Measurements from ENCODE around the gene GNG10.
A peak's percentile ranks its signal among the peaks of the same experiment; 100 is the strongest.

The GNG10 gene

DNA sequence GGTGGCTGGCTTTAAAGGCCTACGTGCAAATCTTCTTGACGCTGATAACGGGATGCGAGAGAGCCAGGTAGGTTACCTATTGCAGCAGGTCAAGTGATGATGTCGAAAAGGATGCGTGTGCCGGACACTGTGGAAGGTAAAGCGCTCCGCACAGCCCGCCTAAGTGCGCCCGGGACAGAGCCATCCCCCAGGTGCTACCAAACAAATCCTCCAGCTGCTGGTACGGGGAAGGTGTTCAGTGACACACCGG lies 30.5 kb upstream of the GNG10 start:
- H3K4me1 ChIP-seq (ENCODE audit: control insufficient read depth in 1 of 2, insufficient read depth in 2 of 2, low read length in 2 of 2), result peaks cover 41 to 42% of the 10 kb centered on the region in 2 donors
- H3K9ac ChIP-seq (ENCODE audit: low read depth in 1 of 2, low read length in 2 of 2), result peak overlapping the region; percentile 30 to 84
- H3K9me3 ChIP-seq (ENCODE audit: control insufficient read depth in 1 of 2, low read length in 2 of 2), result no peaks in the 10 kb centered on the region
- H3K27me3 ChIP-seq (ENCODE audit: control insufficient read depth in 1 of 2, insufficient read depth in 2 of 2, low read length in 2 of 2), result no peaks in the 10 kb centered on the region
- no peaks in the 10 kb centered on the region for H3K36me3 ChIP-seq (ENCODE audit: control insufficient read depth in 1 of 2, insufficient read depth in 2 of 2, low read length in 2 of 2)
- H3K27ac ChIP-seq (ENCODE audit: low read depth, low read length), result no peak overlapping the region
- peak overlapping the region; percentile 93 to 94 for H3K4me3 ChIP-seq (ENCODE audit: low read depth in 1 of 2, low read length in 2 of 2)

DNA sequence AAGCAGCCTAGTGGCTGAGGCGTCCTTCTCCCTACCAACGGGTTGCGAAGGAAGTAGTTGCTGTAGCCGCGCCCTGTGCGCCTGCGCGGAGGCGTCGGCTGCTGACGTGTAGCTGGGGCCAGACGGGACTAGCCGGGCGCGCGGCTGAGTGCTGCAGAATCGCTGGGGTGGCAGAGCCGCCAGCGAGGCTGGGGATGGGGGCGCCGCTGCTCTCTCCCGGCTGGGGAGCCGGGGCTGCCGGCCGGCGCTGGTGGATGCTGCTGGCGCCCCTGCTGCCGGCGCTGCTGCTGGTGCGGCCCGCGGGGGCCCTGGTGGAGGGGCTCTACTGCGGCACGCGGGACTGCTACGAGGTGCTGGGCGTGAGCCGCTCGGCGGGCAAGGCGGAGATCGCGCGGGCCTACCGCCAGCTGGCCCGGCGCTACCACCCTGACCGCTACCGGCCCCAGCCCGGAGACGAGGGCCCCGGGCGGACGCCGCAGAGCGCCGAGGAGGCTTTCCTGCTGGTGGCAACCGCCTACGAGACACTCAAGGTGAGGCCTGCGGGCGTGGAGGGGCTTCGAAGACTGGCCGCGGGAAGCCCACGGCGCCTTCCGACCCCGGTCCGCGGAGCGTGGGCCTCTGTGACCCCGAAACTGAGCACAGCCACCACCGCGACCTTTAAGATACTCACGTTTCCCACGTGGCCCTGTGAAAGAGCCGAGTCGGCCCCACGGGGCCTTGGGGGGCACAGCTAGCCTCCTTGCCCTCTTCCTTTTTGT lies 30.0 kb upstream of the GNG10 start, which contains the start of gene DNAJC25:
Gene DNAJC25 (plus strand): TSS at position 121 of the 758 bp plus-strand sequence. CDS start 74 bp downstream, at position 195.
- Histone ChIP-seq H3K4me3 (ENCODE audit: low read depth in 1 of 2, low read length in 2 of 2) (peak within 1 kb of the TSS; percentile 93 to 94), H3K36me3 (ENCODE audit: control insufficient read depth in 1 of 2, insufficient read depth in 2 of 2, low read length in 2 of 2) (no peaks in the 10 kb centered on the region), H3K9me3 (ENCODE audit: control insufficient read depth in 1 of 2, low read length in 2 of 2) (no peaks in the 10 kb centered on the region), H3K27me3 (ENCODE audit: control insufficient read depth in 1 of 2, insufficient read depth in 2 of 2, low read length in 2 of 2) (no peaks in the 10 kb centered on the region), H3K27ac (ENCODE audit: low read depth, low read length) (peak within 1 kb of the TSS; percentile 83), H3K4me1 (ENCODE audit: control insufficient read depth in 1 of 2, insufficient read depth in 2 of 2, low read length in 2 of 2) (peaks cover 41 to 45% of the 10 kb centered on the region in 2 donors), H3K9ac (ENCODE audit: low read depth in 1 of 2, low read length in 2 of 2) (peak within 1 kb of the TSS; percentile 88 to 94)

- H3K9me3 ChIP-seq (ENCODE audit: control insufficient read depth in 1 of 2, low read length in 2 of 2), result no peaks in the 10 kb centered on the region
- peak overlapping the region; percentile 93 to 94 for H3K4me3 ChIP-seq (ENCODE audit: low read depth in 1 of 2, low read length in 2 of 2)
- peak overlapping the region; percentile 88 to 94 for H3K9ac ChIP-seq (ENCODE audit: low read depth in 1 of 2, low read length in 2 of 2)
- H3K4me1 ChIP-seq (ENCODE audit: control insufficient read depth in 1 of 2, insufficient read depth in 2 of 2, low read length in 2 of 2), result peaks cover 37 to 40% of the 10 kb centered on the region in 2 donors
- no peak overlapping the region for H3K27ac ChIP-seq (ENCODE audit: low read depth, low read length)
- H3K27me3 ChIP-seq (ENCODE audit: control insufficient read depth in 1 of 2, insufficient read depth in 2 of 2, low read length in 2 of 2), result no peaks in the 10 kb centered on the region
- H3K36me3 ChIP-seq (ENCODE audit: control insufficient read depth in 1 of 2, insufficient read depth in 2 of 2, low read length in 2 of 2), result no peaks in the 10 kb centered on the region
Measured at GRCh38 chr9:111632060-111632459, 29.3 kb upstream of the GNG10 start.

DNA sequence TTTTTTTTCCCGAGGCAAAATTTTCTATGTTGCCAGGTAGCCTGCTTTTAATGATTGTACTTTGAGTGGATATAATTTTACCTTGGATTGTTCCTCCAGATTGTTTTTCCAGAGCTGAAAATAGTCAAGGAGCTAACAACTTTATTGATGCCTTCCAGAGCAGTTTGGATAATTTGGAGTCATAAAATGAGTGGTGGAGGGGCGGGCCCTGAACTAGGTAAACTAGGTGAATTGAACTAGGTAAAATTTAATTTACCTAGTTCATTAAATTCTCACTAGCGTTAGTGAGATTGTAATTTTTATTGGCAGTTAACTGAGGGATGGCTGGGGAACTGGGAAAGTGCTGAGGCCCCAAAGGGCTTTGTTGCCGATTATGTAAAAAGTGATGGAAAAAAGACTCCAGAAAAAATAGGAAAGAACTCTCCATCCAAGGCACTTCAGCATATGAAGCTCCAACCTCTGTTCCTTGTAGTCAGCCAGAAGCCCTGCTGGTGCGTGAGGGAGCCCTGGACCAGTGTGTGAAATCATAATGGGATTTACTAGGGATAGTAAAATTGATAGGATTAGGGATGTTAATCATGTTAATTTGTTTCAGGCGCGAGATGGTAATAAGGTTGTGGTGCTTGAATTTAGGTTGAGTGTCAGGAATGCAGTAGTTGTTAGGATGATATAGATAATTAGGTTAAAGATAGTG lies 28.6 kb upstream of the GNG10 start:
- no peaks in the 10 kb centered on the region for H3K36me3 ChIP-seq (ENCODE audit: control insufficient read depth in 1 of 2, insufficient read depth in 2 of 2, low read length in 2 of 2)
- no peaks in the 10 kb centered on the region for H3K9me3 ChIP-seq (ENCODE audit: control insufficient read depth in 1 of 2, low read length in 2 of 2)
- peak overlapping the region; percentile 93 to 94 for H3K4me3 ChIP-seq (ENCODE audit: low read depth in 1 of 2, low read length in 2 of 2)
- peak overlapping the region; percentile 26 to 94 for H3K9ac ChIP-seq (ENCODE audit: low read depth in 1 of 2, low read length in 2 of 2)
- H3K27me3 ChIP-seq (ENCODE audit: control insufficient read depth in 1 of 2, insufficient read depth in 2 of 2, low read length in 2 of 2), result no peaks in the 10 kb centered on the region
- H3K4me1 ChIP-seq (ENCODE audit: control insufficient read depth in 1 of 2, insufficient read depth in 2 of 2, low read length in 2 of 2), result peaks cover 40 to 45% of the 10 kb centered on the region in 2 donors
- no peak overlapping the region for H3K27ac ChIP-seq (ENCODE audit: low read depth, low read length)

- Histone ChIP-seq H3K4me3 (ENCODE audit: low read depth in 1 of 2, low read length in 2 of 2) (peak overlapping the region in 1 of 2 donors; percentile 93), H3K9ac (ENCODE audit: low read depth in 1 of 2, low read length in 2 of 2) (no peak overlapping the region), H3K27me3 (ENCODE audit: control insufficient read depth in 1 of 2, insufficient read depth in 2 of 2, low read length in 2 of 2) (no peaks in the 10 kb centered on the region), H3K36me3 (ENCODE audit: control insufficient read depth in 1 of 2, insufficient read depth in 2 of 2, low read length in 2 of 2) (no peaks in the 10 kb centered on the region), H3K4me1 (ENCODE audit: control insufficient read depth in 1 of 2, insufficient read depth in 2 of 2, low read length in 2 of 2) (peaks cover 38 to 49% of the 10 kb centered on the region in 2 donors), H3K9me3 (ENCODE audit: control insufficient read depth in 1 of 2, low read length in 2 of 2) (no peaks in the 10 kb centered on the region), H3K27ac (ENCODE audit: low read depth, low read length) (no peak overlapping the region)
Measured at GRCh38 chr9:111633389-111633736, 28.0 kb upstream of the GNG10 start.

DNA sequence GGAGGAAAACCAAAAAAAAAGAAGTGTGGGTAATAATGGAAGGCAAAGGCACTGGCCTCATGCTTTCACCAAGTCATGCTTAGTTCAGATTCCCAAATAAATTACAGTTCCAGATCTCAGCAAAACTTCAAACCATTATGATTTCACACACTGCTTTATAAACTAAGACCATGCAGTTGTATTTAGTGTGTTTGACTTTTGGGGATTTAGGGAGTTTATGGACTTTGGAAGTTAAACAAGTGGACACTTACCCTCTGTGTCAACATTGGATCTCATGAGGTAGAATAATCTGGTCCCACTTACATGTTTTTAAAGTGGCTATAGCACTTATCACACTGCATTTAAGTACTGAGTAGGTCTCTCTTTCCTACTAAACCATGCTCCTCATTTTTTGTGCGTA lies 26.5 kb upstream of the GNG10 start:
- Histone ChIP-seq H3K4me1 (ENCODE audit: control insufficient read depth in 1 of 2, insufficient read depth in 2 of 2, low read length in 2 of 2) (peaks cover 38 to 49% of the 10 kb centered on the region in 2 donors), H3K27ac (ENCODE audit: low read depth, low read length) (no peak overlapping the region), H3K27me3 (ENCODE audit: control insufficient read depth in 1 of 2, insufficient read depth in 2 of 2, low read length in 2 of 2) (no peaks in the 10 kb centered on the region), H3K4me3 (ENCODE audit: low read depth in 1 of 2, low read length in 2 of 2) (no peak overlapping the region), H3K9ac (ENCODE audit: low read depth in 1 of 2, low read length in 2 of 2) (no peak overlapping the region), H3K36me3 (ENCODE audit: control insufficient read depth in 1 of 2, insufficient read depth in 2 of 2, low read length in 2 of 2) (no peaks in the 10 kb centered on the region), H3K9me3 (ENCODE audit: control insufficient read depth in 1 of 2, low read length in 2 of 2) (no peaks in the 10 kb centered on the region)

- Histone ChIP-seq H3K36me3 (ENCODE audit: control insufficient read depth in 1 of 2, insufficient read depth in 2 of 2, low read length in 2 of 2) (no peaks in the 10 kb centered on the region), H3K4me1 (ENCODE audit: control insufficient read depth in 1 of 2, insufficient read depth in 2 of 2, low read length in 2 of 2) (peaks cover 23 to 45% of the 10 kb centered on the region in 2 donors), H3K27ac (ENCODE audit: low read depth, low read length) (no peak overlapping the region), H3K9ac (ENCODE audit: low read depth in 1 of 2, low read length in 2 of 2) (no peak overlapping the region), H3K4me3 (ENCODE audit: low read depth in 1 of 2, low read length in 2 of 2) (no peak overlapping the region), H3K9me3 (ENCODE audit: control insufficient read depth in 1 of 2, low read length in 2 of 2) (no peaks in the 10 kb centered on the region), H3K27me3 (ENCODE audit: control insufficient read depth in 1 of 2, insufficient read depth in 2 of 2, low read length in 2 of 2) (no peaks in the 10 kb centered on the region)
Measured at GRCh38 chr9:111637421-111637950, 23.9 kb upstream of the GNG10 start.

DNA sequence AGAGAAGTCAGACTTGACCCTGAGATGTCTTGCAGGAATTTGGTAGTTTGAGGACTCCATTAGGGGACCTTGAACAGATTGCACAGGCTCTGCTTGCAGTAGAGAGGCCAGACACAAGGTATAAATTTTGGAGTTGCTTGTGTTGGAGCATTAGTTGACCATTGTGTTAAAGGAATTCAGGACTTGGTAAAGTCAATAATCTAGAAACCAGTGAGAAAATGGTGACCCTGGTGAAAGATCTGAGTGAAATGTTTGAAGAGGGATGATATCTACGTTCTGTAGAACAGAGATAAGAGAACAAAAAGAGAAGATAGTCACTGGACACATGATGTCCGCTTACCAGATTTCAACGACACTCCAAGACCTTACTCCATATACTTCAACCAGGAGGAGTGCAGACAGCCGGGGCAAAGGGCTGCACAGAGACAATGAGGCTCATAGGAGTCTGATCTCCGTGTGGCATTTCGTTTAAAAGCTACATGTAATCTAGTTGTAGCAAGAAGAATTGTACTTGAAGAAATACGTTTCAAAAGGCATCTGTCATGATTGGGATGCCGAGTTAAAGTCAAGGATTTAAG lies 17.1 kb upstream of the GNG10 start:
- Histone ChIP-seq H3K9ac (ENCODE audit: low read depth in 1 of 2, low read length in 2 of 2) (no peak overlapping the region), H3K27me3 (ENCODE audit: control insufficient read depth in 1 of 2, insufficient read depth in 2 of 2, low read length in 2 of 2) (no peaks in the 10 kb centered on the region), H3K36me3 (ENCODE audit: control insufficient read depth in 1 of 2, insufficient read depth in 2 of 2, low read length in 2 of 2) (peaks cover 7 to 19% of the 10 kb centered on the region in 2 donors), H3K9me3 (ENCODE audit: control insufficient read depth in 1 of 2, low read length in 2 of 2) (no peaks in the 10 kb centered on the region), H3K27ac (ENCODE audit: low read depth, low read length) (no peak overlapping the region), H3K4me1 (ENCODE audit: control insufficient read depth in 1 of 2, insufficient read depth in 2 of 2, low read length in 2 of 2) (peaks cover 0 to 4% of the 10 kb centered on the region in 2 donors), H3K4me3 (ENCODE audit: low read depth in 1 of 2, low read length in 2 of 2) (no peak overlapping the region)

- no peak overlapping the region for H3K27ac ChIP-seq (ENCODE audit: low read depth, low read length)
- H3K27me3 ChIP-seq (ENCODE audit: control insufficient read depth in 1 of 2, insufficient read depth in 2 of 2, low read length in 2 of 2), result no peaks in the 10 kb centered on the region
- no peak overlapping the region for H3K9ac ChIP-seq (ENCODE audit: low read depth in 1 of 2, low read length in 2 of 2)
- peaks cover 0 to 4% of the 10 kb centered on the region in 2 donors for H3K4me1 ChIP-seq (ENCODE audit: control insufficient read depth in 1 of 2, insufficient read depth in 2 of 2, low read length in 2 of 2)
- H3K36me3 ChIP-seq (ENCODE audit: control insufficient read depth in 1 of 2, insufficient read depth in 2 of 2, low read length in 2 of 2), result peaks cover 17 to 24% of the 10 kb centered on the region in 2 donors
- H3K9me3 ChIP-seq (ENCODE audit: control insufficient read depth in 1 of 2, low read length in 2 of 2), result no peaks in the 10 kb centered on the region
- H3K4me3 ChIP-seq (ENCODE audit: low read depth in 1 of 2, low read length in 2 of 2), result no peak overlapping the region
Measured at GRCh38 chr9:111645806-111646205, 15.6 kb upstream of the GNG10 start.

- Histone ChIP-seq H3K9me3 (ENCODE audit: control insufficient read depth in 1 of 2, low read length in 2 of 2) (no peaks in the 10 kb centered on the region), H3K36me3 (ENCODE audit: control insufficient read depth in 1 of 2, insufficient read depth in 2 of 2, low read length in 2 of 2) (peaks cover 17 to 24% of the 10 kb centered on the region in 2 donors), H3K4me1 (ENCODE audit: control insufficient read depth in 1 of 2, insufficient read depth in 2 of 2, low read length in 2 of 2) (peaks cover 0 to 4% of the 10 kb centered on the region in 2 donors), H3K9ac (ENCODE audit: low read depth in 1 of 2, low read length in 2 of 2) (no peak overlapping the region), H3K27ac (ENCODE audit: low read depth, low read length) (no peak overlapping the region), H3K27me3 (ENCODE audit: control insufficient read depth in 1 of 2, insufficient read depth in 2 of 2, low read length in 2 of 2) (no peaks in the 10 kb centered on the region), H3K4me3 (ENCODE audit: low read depth in 1 of 2, low read length in 2 of 2) (no peak overlapping the region)
Measured at GRCh38 chr9:111646417-111646816, 15.0 kb upstream of the GNG10 start.
